Stomach (tissue), 4 donors: ENCODE measurements around the gene PAQR5.

Experiments used
- CTCF ChIP-seq, 7 experiments: fragments of 450-650 bp in 4 of 7; fragments of 200-600 bp in 3 of 7; sonication (generic) in 3 of 7; IDR thresholded peaks; one replicate each; pipeline ENCODE4 v1.5.1; 2016 to 2019; ENCODE audit warnings: antibody characterized with exemption in 7 of 7, control low read depth in 2 of 7, mild to moderate bottlenecking in 1 of 7
- EP300 ChIP-seq: sonication (generic); formaldehyde crosslinking; IDR thresholded peaks from one replicate; pipeline ENCODE4 v1.6.1; 2017; ENCODE audit warnings: antibody characterized with exemption

- TF ChIP-seq CTCF (IDR thresholded peaks at IDR 0.05), result no peak
- no peak for TF ChIP-seq EP300
Measured at GRCh38 chr15:69292826-69293420, 5.8 kb upstream of the PAQR5 start.
